Activated naive CD8-positive, alpha-beta T cell treated with anti-CD3 and anti-CD28 coated beads, Interleukin-2, amount 10 ng/mL, durations not matched to agents 7 days and 5 days (primary cell): ENCODE results near the gene NYAP1. TPM values are rescaled to one million over a fixed set of nuclear protein-coding genes. Genes with fewer than 3 reads are reported as not detected.
"Not testable (repeated sequence)": the region's sequence is repeated elsewhere in the genome, so short reads cannot be mapped to it uniquely, and the experiment has no call there.

ENCODE experiments used
- ATAC-seq: fragments of 150-1000 bp; cut with Tn5 transposase; one replicate; pipeline ENCODE4 v1.10.0; 2021; ENCODE audit warnings: low read depth, moderate library complexity
- POLR2A ChIA-PET: fragments of 350-600 bp; sonication (Branson Sonifier 250); formaldehyde crosslinking; loops from one replicate; lab custom pipeline; 2021; ENCODE audit warnings: antibody characterized with exemption; lab: Charles Lee
- DNase-seq: peaks from one replicate; pipeline ENCODE4 v3.0.0; 2021
- H3K27ac Mint-ChIP-seq: one replicate; pipeline ENCODE4 v1.8.0; 2022; ENCODE audit warnings: mild to moderate bottlenecking, mixed read lengths
- H3K27me3 Mint-ChIP-seq: one replicate; pipeline ENCODE4 v1.8.0; 2022; ENCODE audit warnings: mild to moderate bottlenecking, moderate library complexity, mixed read lengths
- H3K36me3 Mint-ChIP-seq: one replicate; pipeline ENCODE4 v1.8.0; 2021; ENCODE audit warnings: mild to moderate bottlenecking, mixed read lengths
- H3K4me1 Mint-ChIP-seq: one replicate; pipeline ENCODE4 v1.8.0; 2021; ENCODE audit warnings: mixed read lengths
- H3K4me3 Mint-ChIP-seq: one replicate; pipeline ENCODE4 v1.8.0; 2022; ENCODE audit warnings: mild to moderate bottlenecking, moderate library complexity, mixed read lengths
- H3K9me3 Mint-ChIP-seq: one replicate; pipeline ENCODE4 v1.8.0; 2021; ENCODE audit warnings: mixed read lengths
- total RNA-seq, 2 experiments: library from RNA; stranded (reverse); gene quantifications; one replicate each; pipeline ENCODE4 v1.2.3, GENCODE V29; 2021

The NYAP1 gene
- total RNA-seq, 2 experiments from 2014 or later, result 0.42 to 0.54 TPM

GRCh38 chr7:100490483-100491191 lies 6.9 kb downstream of the NYAP1 start:
- Mint-ChIP-seq H3K4me3 (no peak overlapping the region), H3K4me1 (peaks cover 11% of the 10 kb centered on the region), H3K27ac (no peak overlapping the region), H3K36me3 (peaks cover 2% of the 10 kb centered on the region), H3K9me3 (no peaks in the 10 kb centered on the region), H3K27me3 (peaks cover 13% of the 10 kb centered on the region)
- ATAC-seq, result no peak
- POLR2A ChIA-PET, result interaction anchor here (1.0 kb wide), 1 partner anchor 54 kb away, joined by 4 read pairs; the partner anchor contains the start of gene PPP1R35
- DNase-seq, result no peak

- Mint-ChIP-seq H3K27me3 (peaks cover 14% of the 10 kb centered on the region), H3K9me3 (no peaks in the 10 kb centered on the region), H3K4me3 (no peak overlapping the region), H3K4me1 (peaks cover 11% of the 10 kb centered on the region), H3K27ac (no peak overlapping the region), H3K36me3 (peaks cover 2% of the 10 kb centered on the region)
- no peak for DNase-seq
- ATAC-seq, result no peak
- POLR2A ChIA-PET, result no interaction called here
Observed at GRCh38 chr7:100491192-100491578, 7.5 kb downstream of the NYAP1 start.

GRCh38 chr7:100492738-100493475 lies 9.2 kb downstream of the NYAP1 start:
- POLR2A ChIA-PET, result interaction anchor here (0.6 to 2.2 kb wide), 3 partner anchors 46 to 200 kb away, joined by 3 to 10 read pairs (median 4); partner anchors contain the start of gene AGFG2
- ATAC-seq (peak; percentile 4), DNase-seq (no peak)
- Mint-ChIP-seq H3K9me3 (no peaks in the 10 kb centered on the region), H3K4me3 (peak overlapping the region; percentile 76), H3K36me3 (peaks cover 2% of the 10 kb centered on the region), H3K27me3 (peaks cover 21% of the 10 kb centered on the region), H3K4me1 (peaks cover 11% of the 10 kb centered on the region), H3K27ac (peak overlapping the region; percentile 69)

- H3K27ac Mint-ChIP-seq, result peak overlapping the region; percentile 51
- POLR2A ChIA-PET, result interaction anchor here (0.6 to 2.2 kb wide), 4 partner anchors 45 to 199 kb away, joined by 3 to 10 read pairs (median 4); partner anchors contain the start of genes AGFG2 and FBXO24
- peaks cover 2% of the 10 kb centered on the region for H3K36me3 Mint-ChIP-seq
- no peaks in the 10 kb centered on the region for H3K9me3 Mint-ChIP-seq
- peaks cover 24% of the 10 kb centered on the region for H3K27me3 Mint-ChIP-seq
- H3K4me3 Mint-ChIP-seq, result peak overlapping the region; percentile 82
- H3K4me1 Mint-ChIP-seq, result peaks cover 11% of the 10 kb centered on the region
- DNase-seq (peak; percentile 77), ATAC-seq (peak; percentile 91)
Observed at GRCh38 chr7:100493476-100494264, 9.9 kb downstream of the NYAP1 start.

- no peak overlapping the region for H3K27ac Mint-ChIP-seq
- peaks cover 11% of the 10 kb centered on the region for H3K4me1 Mint-ChIP-seq
- no peaks in the 10 kb centered on the region for H3K9me3 Mint-ChIP-seq
- peaks cover 26% of the 10 kb centered on the region for H3K27me3 Mint-ChIP-seq
- DNase-seq, result no peak
- no peak for ATAC-seq
- no peak overlapping the region for H3K4me3 Mint-ChIP-seq
- peaks cover 2% of the 10 kb centered on the region for H3K36me3 Mint-ChIP-seq
- POLR2A ChIA-PET, result interaction anchor here (0.7 kb wide), 1 partner anchor 38 kb away, joined by 3 read pairs; no protein-coding TSS in a partner anchor
Observed at GRCh38 chr7:100496509-100496908, 12.8 kb downstream of the NYAP1 start.

GRCh38 chr7:100500743-100501142 lies 17.0 kb downstream of the NYAP1 start:
- H3K4me3 Mint-ChIP-seq, ATAC-seq, DNase-seq, H3K27ac Mint-ChIP-seq, H3K9me3 Mint-ChIP-seq, H3K36me3 Mint-ChIP-seq, POLR2A ChIA-PET, H3K4me1 Mint-ChIP-seq: not testable (repeated sequence)
- peaks cover 12% of the 10 kb centered on the region for H3K27me3 Mint-ChIP-seq

GRCh38 chr7:100504031-100504430 lies 20.3 kb downstream of the NYAP1 start:
- POLR2A ChIA-PET, result interaction anchor here (0.6 kb wide), 1 partner anchor 9 kb away, joined by 3 read pairs; no protein-coding TSS in a partner anchor
- H3K27ac Mint-ChIP-seq, result not testable (repeated sequence)

GRCh38 chr7:100504887-100505611 lies 21.3 kb downstream of the NYAP1 start:
- Mint-ChIP-seq H3K27ac (no peak overlapping the region), H3K27me3 (peaks cover 4% of the 10 kb centered on the region), H3K4me1 (peaks cover 1% of the 10 kb centered on the region), H3K36me3 (no peaks in the 10 kb centered on the region), H3K4me3 (no peak overlapping the region), H3K9me3 (no peaks in the 10 kb centered on the region)
- POLR2A ChIA-PET, result interaction anchor here (0.7 kb wide), 1 partner anchor 350 kb away, joined by 4 read pairs; no protein-coding TSS in a partner anchor
- DNase-seq, result no peak
- no peak for ATAC-seq

More at GRCh38 chr7:100504031-100504430, 20.3 kb downstream of the NYAP1 start:
- H3K4me3 Mint-ChIP-seq, H3K36me3 Mint-ChIP-seq, ATAC-seq, H3K4me1 Mint-ChIP-seq, H3K9me3 Mint-ChIP-seq, H3K27me3 Mint-ChIP-seq, DNase-seq: not testable (repeated sequence)

- Mint-ChIP-seq H3K27ac (no peak overlapping the region), H3K4me1 (peaks cover 1% of the 10 kb centered on the region), H3K9me3 (no peaks in the 10 kb centered on the region), H3K36me3 (no peaks in the 10 kb centered on the region), H3K4me3 (no peak overlapping the region), H3K27me3 (peaks cover 4% of the 10 kb centered on the region)
- POLR2A ChIA-PET, result interaction anchor here (0.6 kb wide), 1 partner anchor 174 kb away, joined by 3 read pairs; no protein-coding TSS in a partner anchor
- DNase-seq (no peak), ATAC-seq (no peak)
Observed at GRCh38 chr7:100506356-100506923, 22.7 kb downstream of the NYAP1 start.

GRCh38 chr7:100509231-100509630 lies 25.5 kb downstream of the NYAP1 start:
- Mint-ChIP-seq H3K4me1 (no peaks in the 10 kb centered on the region), H3K27me3 (peaks cover 16% of the 10 kb centered on the region), H3K9me3 (no peaks in the 10 kb centered on the region), H3K4me3 (no peak overlapping the region), H3K36me3 (no peaks in the 10 kb centered on the region), H3K27ac (no peak overlapping the region)
- POLR2A ChIA-PET, result no interaction called here
- DNase-seq (no peak), ATAC-seq (no peak)

GRCh38 chr7:100510437-100511239 lies 26.9 kb downstream of the NYAP1 start:
- Mint-ChIP-seq H3K4me3 (no peak overlapping the region), H3K36me3 (no peaks in the 10 kb centered on the region), H3K9me3 (no peaks in the 10 kb centered on the region), H3K27ac (no peak overlapping the region), H3K27me3 (peaks cover 18% of the 10 kb centered on the region), H3K4me1 (peaks cover 8% of the 10 kb centered on the region)
- DNase-seq, result no peak
- ATAC-seq, result no peak
- POLR2A ChIA-PET, result no interaction called here
